Body of pancreas (tissue), 4 donors: Measurements from ENCODE around the gene FHOD3.

Experiments used
- CTCF ChIP-seq, 7 experiments: fragments of 450-650 bp in 4 of 7; fragments of 200-600 bp in 3 of 7; sonication (generic) in 3 of 7; IDR thresholded peaks; one replicate each; pipeline ENCODE4 v1.5.1; 2016 to 2019; ENCODE audit warnings: antibody characterized with exemption in 7 of 7
- POLR2A ChIP-seq, 3 donors: fragments of 450-650 bp; IDR thresholded peaks; one replicate each; pipeline ENCODE4 v1.6.1; 2016; ENCODE audit warnings: antibody characterized with exemption in 3 of 3, mild to moderate bottlenecking in 2 of 3

DNA sequence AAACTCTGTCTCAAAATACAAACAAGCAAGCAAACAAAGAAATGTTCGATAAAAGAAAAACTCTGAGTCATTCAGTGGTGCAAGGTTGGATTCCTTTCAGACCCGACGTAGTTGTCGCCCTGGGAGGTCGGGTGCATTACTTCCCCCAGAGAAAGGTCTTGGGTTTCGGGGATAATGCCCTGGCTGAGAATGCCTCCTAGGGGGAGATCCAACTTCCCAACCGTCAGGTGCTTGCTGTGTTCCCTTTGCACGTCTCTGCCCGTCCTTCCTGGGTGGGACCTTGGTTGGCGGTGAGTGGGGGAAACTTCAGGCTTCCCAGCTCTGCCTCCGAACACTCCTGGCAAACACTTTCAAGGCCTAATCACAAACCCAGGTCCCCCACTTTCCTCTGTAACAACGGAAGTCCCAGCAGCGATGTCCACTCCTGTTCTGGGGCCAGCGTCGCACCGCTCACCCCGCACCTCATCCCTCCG is 530.7 kb downstream of the FHOD3 start:
- no peak for TF ChIP-seq CTCF (IDR thresholded peaks at IDR 0.05)
- TF ChIP-seq POLR2A (IDR thresholded peaks at IDR 0.05): peak in 1 of 3 donors; percentile 80
